ENCODE results near the gene HOXB3.

HOXB3 gene

DNA sequence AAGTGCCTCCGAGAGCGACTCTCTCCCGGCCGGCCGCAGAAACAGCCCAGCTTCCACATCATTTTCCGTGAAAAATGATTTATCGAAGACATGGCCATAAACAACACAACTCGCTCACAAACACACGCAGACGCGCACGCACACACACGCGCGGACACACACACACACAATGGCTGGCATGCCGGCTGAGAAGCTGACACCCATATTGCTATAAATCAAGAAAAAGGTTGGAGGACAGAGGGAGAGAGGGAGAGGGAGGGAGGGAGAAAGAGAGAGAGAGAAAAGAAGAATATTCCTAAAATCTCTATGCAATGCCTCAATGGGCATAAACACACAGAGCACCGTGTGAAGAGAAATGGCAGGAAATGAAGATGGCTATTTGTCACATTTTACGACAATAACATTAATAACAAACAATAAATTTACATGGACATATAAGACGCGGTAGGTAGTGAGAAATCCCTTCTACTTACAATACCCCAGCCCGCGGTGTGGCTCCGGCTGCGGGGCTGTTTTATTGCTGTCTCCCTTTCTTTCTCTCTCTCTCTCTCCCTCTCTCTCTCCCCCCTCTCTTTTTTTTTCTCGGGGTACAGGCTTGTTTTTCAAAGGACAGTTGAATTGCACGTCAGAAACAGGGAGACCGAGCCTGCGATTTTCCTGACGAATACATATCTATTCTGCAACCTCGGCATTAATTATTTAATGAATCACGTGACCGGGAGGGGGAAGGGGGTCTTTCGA lies 21.4 kb downstream of the HOXB3 start (continued):
- TF ChIP-seq ZNF266 (tag by site-specific recombination; IDR thresholded peaks at IDR 0.05; ENCODE audit: low read depth) (no peak), ZSCAN23 (tag by site-specific recombination; IDR thresholded peaks at IDR 0.05) (peak; percentile 16; the same call in 1 of the 2 replicates), ZNF596 (tag by site-specific recombination; IDR thresholded peaks at IDR 0.05) (peak; percentile 98), PRDM1 (tag by site-specific recombination; IDR thresholded peaks at IDR 0.05) (peak; percentile 75), ZNF76 (tag by site-specific recombination; IDR thresholded peaks at IDR 0.05; ENCODE audit: borderline replicate concordance, low read depth) (0 out of 2 replicates have a peak, but pooled peaks have one; percentile 11), ZNF423 (tag by site-specific recombination; IDR thresholded peaks at IDR 0.05) (0 out of 2 replicates have a peak, but pooled peaks have one; percentile 32), GLIS1 (tag by site-specific recombination; IDR thresholded peaks at IDR 0.05) (0 out of 2 replicates have a peak, but pooled peaks have one; percentile 14)
- TF ChIP-seq, protein P1, sequence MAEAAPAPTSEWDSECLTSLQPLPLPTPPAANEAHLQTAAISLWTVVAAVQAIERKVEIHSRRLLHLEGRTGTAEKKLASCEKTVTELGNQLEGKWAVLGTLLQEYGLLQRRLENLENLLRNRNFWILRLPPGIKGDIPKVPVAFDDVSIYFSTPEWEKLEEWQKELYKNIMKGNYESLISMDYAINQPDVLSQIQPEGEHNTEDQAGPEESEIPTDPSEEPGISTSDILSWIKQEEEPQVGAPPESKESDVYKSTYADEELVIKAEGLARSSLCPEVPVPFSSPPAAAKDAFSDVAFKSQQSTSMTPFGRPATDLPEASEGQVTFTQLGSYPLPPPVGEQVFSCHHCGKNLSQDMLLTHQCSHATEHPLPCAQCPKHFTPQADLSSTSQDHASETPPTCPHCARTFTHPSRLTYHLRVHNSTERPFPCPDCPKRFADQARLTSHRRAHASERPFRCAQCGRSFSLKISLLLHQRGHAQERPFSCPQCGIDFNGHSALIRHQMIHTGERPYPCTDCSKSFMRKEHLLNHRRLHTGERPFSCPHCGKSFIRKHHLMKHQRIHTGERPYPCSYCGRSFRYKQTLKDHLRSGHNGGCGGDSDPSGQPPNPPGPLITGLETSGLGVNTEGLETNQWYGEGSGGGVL (tag by site-specific recombination; IDR thresholded peaks at IDR 0.05), result peak; percentile 70

GRCh38 chr17:48567646-48568354 lies 22.2 kb downstream of the HOXB3 start:
- H3K4me3 ChIP-seq (ENCODE audit: low read depth, low read length), result no peak overlapping the region
- peaks cover 92% of the 10 kb centered on the region for H3K4me1 ChIP-seq (ENCODE audit: control insufficient read depth, insufficient read depth, low read length)
- POLR2A ChIA-PET, result no interaction called here
- peaks cover 8 to 60% of the 10 kb centered on the region in 2 experiments for H3K36me3 ChIP-seq (ENCODE audit: control insufficient read depth in 2 of 2, insufficient read depth in 1 of 2, low read length in 2 of 2)
- no peaks in the 10 kb centered on the region for H3K9me3 ChIP-seq (ENCODE audit: control insufficient read depth, insufficient read depth, low read depth, low read length)
- CTCF ChIA-PET, result interaction anchor here (0.6 to 1.5 kb wide), 3 partner anchors 10 to 260 kb away, joined by 3 to 5 read pairs (median 3); no protein-coding TSS in a partner anchor
- peak overlapping the region; percentile 47 for H3K27ac ChIP-seq (ENCODE audit: extremely low read depth, low read depth, low read length)
- TF ChIP-seq, protein P2, sequence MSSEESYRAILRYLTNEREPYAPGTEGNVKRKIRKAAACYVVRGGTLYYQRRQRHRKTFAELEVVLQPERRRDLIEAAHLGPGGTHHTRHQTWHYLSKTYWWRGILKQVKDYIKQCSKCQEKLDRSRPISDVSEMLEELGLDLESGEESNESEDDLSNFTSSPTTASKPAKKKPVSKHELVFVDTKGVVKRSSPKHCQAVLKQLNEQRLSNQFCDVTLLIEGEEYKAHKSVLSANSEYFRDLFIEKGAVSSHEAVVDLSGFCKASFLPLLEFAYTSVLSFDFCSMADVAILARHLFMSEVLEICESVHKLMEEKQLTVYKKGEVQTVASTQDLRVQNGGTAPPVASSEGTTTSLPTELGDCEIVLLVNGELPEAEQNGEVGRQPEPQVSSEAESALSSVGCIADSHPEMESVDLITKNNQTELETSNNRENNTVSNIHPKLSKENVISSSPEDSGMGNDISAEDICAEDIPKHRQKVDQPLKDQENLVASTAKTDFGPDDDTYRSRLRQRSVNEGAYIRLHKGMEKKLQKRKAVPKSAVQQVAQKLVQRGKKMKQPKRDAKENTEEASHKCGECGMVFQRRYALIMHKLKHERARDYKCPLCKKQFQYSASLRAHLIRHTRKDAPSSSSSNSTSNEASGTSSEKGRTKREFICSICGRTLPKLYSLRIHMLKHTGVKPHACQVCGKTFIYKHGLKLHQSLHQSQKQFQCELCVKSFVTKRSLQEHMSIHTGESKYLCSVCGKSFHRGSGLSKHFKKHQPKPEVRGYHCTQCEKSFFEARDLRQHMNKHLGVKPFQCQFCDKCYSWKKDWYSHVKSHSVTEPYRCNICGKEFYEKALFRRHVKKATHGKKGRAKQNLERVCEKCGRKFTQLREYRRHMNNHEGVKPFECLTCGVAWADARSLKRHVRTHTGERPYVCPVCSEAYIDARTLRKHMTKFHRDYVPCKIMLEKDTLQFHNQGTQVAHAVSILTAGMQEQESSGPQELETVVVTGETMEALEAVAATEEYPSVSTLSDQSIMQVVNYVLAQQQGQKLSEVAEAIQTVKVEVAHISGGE (tag by site-specific recombination; conservative IDR thresholded peaks at IDR 0.05; ENCODE audit: low read depth), result peak; percentile 30; the same call in 1 of the 2 replicates
- TF ChIP-seq MZF1 (tag by site-specific recombination; IDR thresholded peaks at IDR 0.05; ENCODE audit: borderline replicate concordance) (0 out of 2 replicates have a peak, but pooled peaks have one; percentile 56), ZNF76 (tag by site-specific recombination; IDR thresholded peaks at IDR 0.05; ENCODE audit: borderline replicate concordance, low read depth) (no peak)

- Histone ChIP-seq H3K36me3 (ENCODE audit: control insufficient read depth in 2 of 2, insufficient read depth in 1 of 2, low read length in 2 of 2) (peaks cover 8 to 57% of the 10 kb centered on the region in 2 experiments), H3K9me3 (ENCODE audit: control insufficient read depth, insufficient read depth, low read depth, low read length) (no peaks in the 10 kb centered on the region), H3K4me3 (ENCODE audit: low read depth, low read length) (no peak overlapping the region), H3K27ac (ENCODE audit: extremely low read depth, low read depth, low read length) (peak overlapping the region; percentile 47), H3K4me1 (ENCODE audit: control insufficient read depth, insufficient read depth, low read length) (peaks cover 92% of the 10 kb centered on the region)
- ChIA-PET CTCF (interaction anchor here (1.5 kb wide), 1 partner anchor 259 kb away, joined by 5 read pairs; no protein-coding TSS in a partner anchor), POLR2A (interaction anchor here (0.5 kb wide), 1 partner anchor 13 kb away, joined by 3 read pairs; no protein-coding TSS in a partner anchor)
- TF ChIP-seq FEZF1 (tag by site-specific recombination; IDR thresholded peaks at IDR 0.05) (peak; percentile 58; the same call in 1 of the 2 replicates), IKZF3 (tag by site-specific recombination; IDR thresholded peaks at IDR 0.05) (peak; percentile 40; the same call in 1 of the 2 replicates), KLF1 (tag by site-specific recombination; IDR thresholded peaks at IDR 0.05) (peak; percentile 23; the same call in 1 of the 2 replicates), ZNF600 (tag by site-specific recombination; IDR thresholded peaks at IDR 0.05) (peak; percentile 79), ZBTB17 (tag by site-specific recombination; IDR thresholded peaks at IDR 0.05) (peak; percentile 60; the same call in 1 of the 2 replicates), OSR2 (tag by site-specific recombination; IDR thresholded peaks at IDR 0.05) (no peak), GLI4 (tag by site-specific recombination; IDR thresholded peaks at IDR 0.05) (no peak), ZNF10 (tag by site-specific recombination; IDR thresholded peaks at IDR 0.05) (0 out of 2 replicates have a peak, but pooled peaks have one; percentile 15), ZNF843 (tag by site-specific recombination; IDR thresholded peaks at IDR 0.05) (peak; percentile 40; the same call in 1 of the 2 replicates)
Measured at GRCh38 chr17:48567209-48567608, 22.8 kb downstream of the HOXB3 start.

Measured in HEK293 (cell line).